Hippocampal formation (tissue), 2 donors: ENCODE results near the gene PCDH9.

Experiments
- DNase-seq, 2 donors: peaks; one replicate each; lab custom pipeline; 2025; lab: John Stamatoyannopoulos, UW

PCDH9 gene, protein sequence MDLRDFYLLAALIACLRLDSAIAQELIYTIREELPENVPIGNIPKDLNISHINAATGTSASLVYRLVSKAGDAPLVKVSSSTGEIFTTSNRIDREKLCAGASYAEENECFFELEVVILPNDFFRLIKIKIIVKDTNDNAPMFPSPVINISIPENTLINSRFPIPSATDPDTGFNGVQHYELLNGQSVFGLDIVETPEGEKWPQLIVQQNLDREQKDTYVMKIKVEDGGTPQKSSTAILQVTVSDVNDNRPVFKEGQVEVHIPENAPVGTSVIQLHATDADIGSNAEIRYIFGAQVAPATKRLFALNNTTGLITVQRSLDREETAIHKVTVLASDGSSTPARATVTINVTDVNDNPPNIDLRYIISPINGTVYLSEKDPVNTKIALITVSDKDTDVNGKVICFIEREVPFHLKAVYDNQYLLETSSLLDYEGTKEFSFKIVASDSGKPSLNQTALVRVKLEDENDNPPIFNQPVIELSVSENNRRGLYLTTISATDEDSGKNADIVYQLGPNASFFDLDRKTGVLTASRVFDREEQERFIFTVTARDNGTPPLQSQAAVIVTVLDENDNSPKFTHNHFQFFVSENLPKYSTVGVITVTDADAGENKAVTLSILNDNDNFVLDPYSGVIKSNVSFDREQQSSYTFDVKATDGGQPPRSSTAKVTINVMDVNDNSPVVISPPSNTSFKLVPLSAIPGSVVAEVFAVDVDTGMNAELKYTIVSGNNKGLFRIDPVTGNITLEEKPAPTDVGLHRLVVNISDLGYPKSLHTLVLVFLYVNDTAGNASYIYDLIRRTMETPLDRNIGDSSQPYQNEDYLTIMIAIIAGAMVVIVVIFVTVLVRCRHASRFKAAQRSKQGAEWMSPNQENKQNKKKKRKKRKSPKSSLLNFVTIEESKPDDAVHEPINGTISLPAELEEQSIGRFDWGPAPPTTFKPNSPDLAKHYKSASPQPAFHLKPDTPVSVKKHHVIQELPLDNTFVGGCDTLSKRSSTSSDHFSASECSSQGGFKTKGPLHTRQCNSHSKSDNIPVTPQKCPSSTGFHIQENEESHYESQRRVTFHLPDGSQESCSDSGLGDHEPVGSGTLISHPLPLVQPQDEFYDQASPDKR (N-terminal part only)

DNA sequence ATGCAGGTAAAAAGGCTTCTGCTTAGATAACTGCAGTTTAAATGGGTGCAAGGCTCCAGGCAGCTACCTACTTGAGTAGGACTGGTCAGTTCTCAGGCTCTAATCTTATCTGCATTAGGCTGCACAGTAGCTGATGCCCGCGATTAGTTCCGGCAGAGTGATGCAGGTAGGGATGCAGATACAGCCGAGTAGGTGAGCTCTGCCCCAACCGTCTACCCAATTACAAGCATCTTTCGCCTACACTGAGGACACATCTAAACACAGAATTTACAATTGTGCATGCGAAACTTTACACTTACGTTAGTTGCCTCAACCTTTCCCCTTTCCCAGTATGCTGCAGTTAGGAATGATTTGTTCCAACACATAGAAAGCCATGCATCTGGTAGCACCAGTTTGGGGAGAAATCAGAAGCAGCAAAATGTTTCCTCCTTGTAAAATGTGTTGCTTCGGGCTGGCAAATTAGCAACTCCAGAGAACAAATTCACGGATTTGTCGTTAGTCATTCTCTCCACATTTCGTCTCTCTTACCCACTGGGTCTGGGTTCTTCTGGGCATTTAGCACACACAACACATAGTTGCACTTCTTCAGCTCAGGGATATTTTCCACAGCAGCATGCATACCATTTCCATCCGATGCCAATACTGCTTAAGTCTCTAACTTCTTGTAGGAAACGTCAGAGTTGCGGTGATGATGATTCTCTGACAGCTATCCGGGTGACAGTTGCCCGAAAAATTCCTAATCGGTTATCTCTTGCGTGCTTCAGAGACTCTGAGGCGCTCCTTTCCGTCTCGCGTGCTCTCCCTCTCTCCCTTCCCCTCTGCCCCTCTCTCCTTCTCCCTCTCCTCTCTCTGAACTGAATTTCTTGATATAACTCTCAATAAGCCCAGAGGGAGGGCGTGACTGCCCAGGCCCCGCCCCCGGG lies at the start of gene PCDH9:
Gene PCDH9 (minus strand): TSS at position 856 of the 923 bp plus-strand sequence. CDS start 1,896 bp downstream, outside the sequence.
- DNase-seq = no peak

DNA sequence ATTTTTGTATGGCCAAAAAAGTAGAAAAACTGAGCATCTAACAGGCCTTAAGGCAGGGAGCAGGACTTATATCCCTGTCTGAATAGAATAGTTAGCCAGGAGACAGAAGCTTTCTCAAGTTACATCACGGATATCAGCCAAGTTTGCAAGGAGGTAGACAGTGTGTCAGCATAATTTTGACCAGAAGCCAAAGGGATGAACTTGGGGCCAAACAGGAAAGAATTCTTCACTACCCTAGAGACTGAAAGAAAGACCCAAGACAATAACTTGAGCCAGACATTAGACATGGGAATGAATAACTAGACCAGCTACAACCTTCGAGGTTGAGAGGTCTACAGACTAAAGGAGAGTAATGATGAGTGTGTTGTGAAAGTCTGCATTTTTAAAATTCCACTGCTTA lies 48.1 kb upstream of the PCDH9 start:
- DNase-seq = no peak

- DNase-seq = no peak
Observed at GRCh38 chr13:67277581-67277980, 47.4 kb upstream of the PCDH9 start.

GRCh38 chr13:67275351-67275960 lies 45.3 kb upstream of the PCDH9 start:
- no peak for DNase-seq

DNA sequence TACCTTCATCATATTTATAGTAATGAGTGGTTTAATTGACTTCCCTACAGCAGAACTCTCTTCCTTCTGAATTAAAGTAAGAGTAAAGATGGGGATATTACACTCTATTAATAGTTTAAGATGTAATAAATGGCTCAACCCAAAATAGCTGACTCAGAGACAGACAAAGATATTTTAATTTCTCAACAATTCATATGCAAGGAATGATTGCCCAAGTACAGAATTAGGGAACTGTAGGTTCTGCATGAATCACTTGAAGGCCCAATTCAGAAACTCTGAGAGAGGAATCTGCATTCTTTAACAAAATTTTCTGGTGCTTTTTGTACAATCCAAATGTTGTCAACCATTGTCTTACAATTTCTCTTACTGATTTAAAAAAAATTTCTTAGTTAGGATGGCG lies 42.9 kb upstream of the PCDH9 start:
- DNase-seq = no peak

- no peak for DNase-seq
Observed at GRCh38 chr13:67267136-67267535, 37.0 kb upstream of the PCDH9 start.

GRCh38 chr13:67259208-67259607 lies 29.1 kb upstream of the PCDH9 start:
- no peak for DNase-seq

DNA sequence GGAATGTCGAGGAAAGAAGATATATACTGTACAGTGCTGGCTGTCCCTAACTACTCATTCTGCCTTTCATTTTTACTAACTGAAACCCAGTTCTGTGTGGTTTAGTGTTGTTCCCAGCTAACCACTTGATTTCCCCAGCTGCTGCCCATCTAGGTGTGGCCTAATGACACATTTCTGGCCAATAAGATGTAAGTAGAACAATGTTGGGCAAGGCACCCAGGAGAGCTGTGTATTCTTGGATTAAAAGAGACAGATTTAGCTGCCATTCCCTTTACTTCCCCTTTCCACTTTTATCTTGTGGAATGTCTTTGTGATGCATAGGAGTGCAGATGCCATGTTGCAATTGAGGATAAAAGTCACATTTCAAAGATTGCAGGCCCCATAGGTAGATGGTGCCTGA lies 28.3 kb upstream of the PCDH9 start:
- DNase-seq = no peak

GRCh38 chr13:67238861-67239260 lies 8.7 kb upstream of the PCDH9 start:
- no peak for DNase-seq

- peak in 1 of 2 donors; percentile 66 for DNase-seq
Observed at GRCh38 chr13:67238277-67238859, 8.2 kb upstream of the PCDH9 start.

DNA sequence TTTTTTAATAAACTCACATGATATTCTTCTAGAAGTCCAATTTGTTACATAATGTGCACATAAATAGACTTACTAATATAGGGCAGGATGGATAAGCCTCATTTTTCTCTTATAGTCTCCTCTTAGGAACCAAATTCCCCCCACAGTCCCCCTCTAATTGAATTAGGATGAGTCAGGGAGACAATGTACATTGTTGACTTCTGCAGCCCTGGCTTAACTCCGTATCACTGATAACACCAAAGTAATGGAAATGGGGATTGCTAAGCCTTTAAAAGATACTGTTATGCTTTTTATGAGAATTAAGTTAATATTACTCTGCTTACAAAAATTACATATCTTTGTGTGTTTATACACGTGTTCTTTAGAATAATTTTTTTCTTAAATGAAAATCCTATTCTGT lies 5.1 kb upstream of the PCDH9 start:
- DNase-seq = no peak

DNA sequence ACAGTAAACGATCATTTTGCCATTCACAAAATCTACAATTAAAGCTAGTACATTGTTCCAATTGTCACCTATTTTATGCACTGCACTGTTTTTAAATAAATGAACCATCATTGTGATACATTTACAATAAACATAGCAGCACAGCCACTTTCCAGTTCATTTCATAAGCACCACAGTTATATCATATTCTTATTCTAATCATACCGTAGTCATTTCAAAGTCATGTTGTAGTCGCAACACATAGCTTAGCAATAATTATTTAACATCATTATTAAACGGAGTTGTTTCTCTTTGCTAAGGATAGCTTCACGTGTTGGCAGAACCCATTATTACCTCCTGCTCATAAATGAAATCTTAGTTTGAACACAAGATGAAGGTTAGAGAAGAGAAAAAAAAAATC lies 2.2 kb upstream of the PCDH9 start:
- no peak for DNase-seq

DNA sequence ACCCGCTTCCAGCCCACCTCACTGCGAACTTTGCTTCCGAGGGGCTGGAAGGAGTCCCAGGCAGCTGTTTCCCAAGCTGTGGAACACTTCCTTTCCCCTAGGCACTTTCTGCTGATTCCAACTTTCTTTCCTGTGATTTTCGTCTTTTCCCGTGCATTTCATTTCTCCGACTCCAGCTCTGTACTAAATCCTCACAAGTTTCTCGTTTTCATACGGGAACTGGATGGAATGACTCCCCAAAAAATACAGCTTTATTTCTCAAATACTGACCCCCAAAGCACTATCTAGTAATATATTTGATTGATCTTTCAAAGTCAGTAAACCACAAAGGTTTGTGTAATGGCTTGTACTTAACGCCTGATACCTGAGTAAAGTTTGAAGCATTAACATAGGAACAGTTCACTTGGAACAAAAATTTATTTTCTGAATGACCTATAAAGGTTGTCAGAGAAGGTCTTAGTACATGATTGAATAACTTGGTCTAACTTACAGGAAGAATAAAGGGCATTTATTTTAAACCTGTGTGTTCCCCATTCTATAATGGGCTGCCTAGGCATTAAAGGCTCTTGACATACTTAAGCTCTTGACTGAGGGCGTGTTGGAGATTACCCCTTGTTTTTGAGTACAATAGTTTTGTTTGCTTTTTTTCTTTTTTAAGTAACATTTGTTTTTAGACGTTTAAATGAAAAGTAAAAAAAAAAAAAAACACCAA lies 1.3 kb upstream of the PCDH9 start:
- DNase-seq = no peak

- peak; percentile 97 to 99 for DNase-seq
Observed at GRCh38 chr13:67230404-67231288, 510 bp upstream of the PCDH9 start.

DNA sequence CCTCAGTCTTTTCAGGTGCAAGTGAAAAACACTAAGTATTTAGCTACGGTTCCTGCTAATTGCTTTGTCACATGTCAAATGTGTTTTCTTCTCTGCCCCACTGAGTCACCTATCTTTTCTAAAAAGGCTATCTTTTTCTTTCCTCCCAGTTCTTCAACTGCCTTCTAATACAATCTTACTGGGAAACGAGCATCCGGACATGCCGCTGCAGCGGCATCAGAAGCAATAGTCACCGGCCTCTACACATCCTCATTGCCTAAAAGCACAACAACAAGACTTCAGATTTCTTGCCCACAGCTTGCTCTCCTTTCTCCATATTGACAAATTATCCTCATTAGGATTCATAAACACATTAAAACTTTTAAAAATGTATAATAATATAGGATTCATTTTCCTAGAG lies 1.2 kb downstream of the PCDH9 start:
- no peak for DNase-seq

DNA sequence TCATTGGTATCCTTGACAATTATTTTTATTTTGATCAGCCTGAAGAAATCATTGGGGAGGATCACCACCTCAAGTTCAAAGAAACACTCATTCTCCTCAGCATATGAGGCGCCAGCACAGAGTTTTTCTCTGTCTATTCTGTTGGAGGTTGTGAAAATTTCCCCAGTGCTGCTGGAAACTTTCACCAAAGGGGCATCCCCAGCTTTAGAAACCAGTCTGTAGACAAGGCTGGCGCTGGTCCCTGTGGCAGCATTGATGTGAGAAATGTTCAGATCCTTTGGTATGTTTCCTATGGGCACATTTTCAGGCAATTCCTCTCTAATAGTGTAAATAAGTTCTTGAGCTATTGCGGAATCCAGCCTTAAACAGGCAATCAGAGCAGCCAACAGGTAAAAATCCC lies 2.1 kb downstream of the PCDH9 start:
- no peak for DNase-seq

DNA sequence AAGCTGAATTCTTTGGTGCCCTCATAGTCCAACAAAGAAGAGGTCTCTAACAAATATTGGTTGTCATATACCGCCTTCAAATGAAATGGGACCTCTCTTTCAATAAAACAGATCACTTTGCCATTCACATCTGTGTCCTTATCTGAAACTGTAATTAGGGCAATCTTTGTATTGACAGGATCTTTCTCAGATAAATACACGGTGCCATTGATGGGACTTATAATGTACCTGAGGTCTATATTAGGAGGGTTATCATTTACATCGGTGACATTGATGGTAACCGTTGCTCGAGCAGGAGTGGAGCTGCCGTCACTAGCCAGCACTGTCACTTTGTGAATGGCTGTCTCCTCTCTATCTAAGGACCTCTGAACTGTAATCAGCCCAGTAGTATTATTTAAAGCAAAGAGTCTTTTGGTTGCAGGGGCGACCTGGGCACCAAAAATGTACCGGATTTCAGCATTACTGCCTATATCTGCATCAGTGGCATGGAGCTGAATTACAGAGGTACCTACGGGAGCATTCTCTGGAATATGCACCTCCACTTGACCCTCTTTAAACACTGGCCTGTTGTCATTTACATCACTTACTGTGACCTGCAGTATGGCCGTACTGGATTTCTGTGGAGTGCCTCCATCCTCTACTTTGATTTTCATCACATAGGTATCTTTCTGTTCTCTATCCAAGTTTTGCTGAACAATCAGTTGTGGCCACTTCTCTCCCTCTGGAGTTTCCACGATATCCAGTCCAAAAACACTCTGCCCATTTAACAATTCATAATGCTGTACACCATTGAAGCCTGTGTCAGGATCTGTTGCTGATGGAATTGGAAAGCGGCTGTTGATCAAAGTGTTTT lies 2.8 kb downstream of the PCDH9 start:
- no peak for DNase-seq

GRCh38 chr13:67226696-67227095 lies 3.4 kb downstream of the PCDH9 start:
- no peak for DNase-seq
